Measurements from ENCODE around the gene DCPS.

- TF ChIP-seq CTCF (IDR thresholded peaks at IDR 0.05) (no peak), EZH2 (IDR thresholded peaks at IDR 0.05) (no peak), EZH2phosphoT487 (IDR thresholded peaks at IDR 0.05) (no peak)
Measured at GRCh38 chr11:126268361-126268707, 35.5 kb upstream of the DCPS start.
